ENCODE measurements around the gene BORCS6. TPM values are rescaled to one million over a fixed set of nuclear protein-coding genes. Genes with fewer than 3 reads are reported as not detected.
A peak's percentile ranks its signal among the peaks of the same experiment; 100 is the strongest.

The BORCS6 gene
- total and polyA plus RNA-seq, 9 of the 15 experiments (the other 6 are each of a cell fraction or from before 2014, with no cell fraction given) = 0.01 to 7.4 (median 2.3) TPM

DNA sequence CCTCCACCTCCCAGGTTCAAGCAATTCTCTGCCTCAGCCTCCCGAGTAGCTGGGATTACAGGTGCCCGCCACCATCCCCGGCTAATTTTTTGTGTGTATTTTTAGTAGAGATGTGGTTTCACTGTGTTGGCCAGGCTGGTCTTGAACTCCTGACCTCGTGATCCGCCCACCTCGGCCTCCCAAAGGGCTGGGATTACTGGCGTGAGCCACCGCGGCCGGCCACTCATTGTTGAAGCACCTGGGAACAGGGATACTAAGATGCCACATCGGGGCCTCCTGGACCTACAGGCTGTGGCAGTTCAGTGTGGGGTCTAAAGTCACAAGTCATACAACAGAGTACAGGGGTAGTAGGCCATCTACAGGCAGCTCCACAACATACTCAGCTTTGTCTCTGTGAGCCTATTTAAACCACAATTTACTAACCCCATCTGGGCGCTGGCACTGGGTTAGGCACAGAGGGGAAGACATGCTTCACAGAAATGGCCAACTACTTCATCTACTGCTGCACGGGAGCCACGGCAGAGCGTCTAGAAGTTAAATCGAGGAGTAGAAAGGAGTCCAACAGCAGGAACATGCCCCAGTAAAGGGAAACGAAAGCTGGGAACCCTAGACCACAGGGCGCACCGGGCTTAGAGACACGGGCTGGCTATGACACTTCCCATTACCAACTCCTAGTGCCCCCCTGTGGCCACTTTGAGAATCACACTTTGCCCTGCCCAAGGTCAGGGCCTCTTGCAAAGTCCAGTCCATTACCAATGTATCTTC lies 31.5 kb downstream of the BORCS6 start (continued):
- TF ChIP-seq, protein P1, sequence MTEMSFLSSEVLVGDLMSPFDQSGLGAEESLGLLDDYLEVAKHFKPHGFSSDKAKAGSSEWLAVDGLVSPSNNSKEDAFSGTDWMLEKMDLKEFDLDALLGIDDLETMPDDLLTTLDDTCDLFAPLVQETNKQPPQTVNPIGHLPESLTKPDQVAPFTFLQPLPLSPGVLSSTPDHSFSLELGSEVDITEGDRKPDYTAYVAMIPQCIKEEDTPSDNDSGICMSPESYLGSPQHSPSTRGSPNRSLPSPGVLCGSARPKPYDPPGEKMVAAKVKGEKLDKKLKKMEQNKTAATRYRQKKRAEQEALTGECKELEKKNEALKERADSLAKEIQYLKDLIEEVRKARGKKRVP (CRISPR knock-in tag; IDR thresholded peaks at IDR 0.05) = no peak
- TF ChIP-seq EP300 (IDR thresholded peaks at IDR 0.05; ENCODE audit: low read length) = no peak
- TF ChIP-seq GABPB1 (CRISPR knock-in tag; IDR thresholded peaks at IDR 0.05) = no peak; the same call in 1 of the 2 replicates
- TF ChIP-seq CBFA2T3 (IDR thresholded peaks at IDR 0.05) = no peak
- no peak for TF ChIP-seq PPARD (CRISPR knock-in tag; IDR thresholded peaks at IDR 0.05)
- TF ChIP-seq NFATC3 (IDR thresholded peaks at IDR 0.05) = no peak
- no peak for TF ChIP-seq XRCC3 (IDR thresholded peaks at IDR 0.05)
- TF ChIP-seq FOXA3 (CRISPR knock-in tag; conservative IDR thresholded peaks at IDR 0.05 in 1 of 2, IDR thresholded peaks at IDR 0.05 in 1 of 2) = no peak
- peak; percentile 26; the same call in 1 of the 2 replicates for TF ChIP-seq MYC (IDR thresholded peaks at IDR 0.05; ENCODE audit: low read depth, low read length)
- no peak for TF ChIP-seq MYC (CRISPR knock-in tag; IDR thresholded peaks at IDR 0.05; ENCODE audit: borderline replicate concordance, low read depth)
- TF ChIP-seq SETDB1 (IDR thresholded peaks at IDR 0.05; ENCODE audit: low read length) = no peak
- no peak for TF ChIP-seq SMAD2 (IDR thresholded peaks at IDR 0.05; ENCODE audit: low read depth, low read length)
- TF ChIP-seq ARHGAP35 (IDR thresholded peaks at IDR 0.05; ENCODE audit: partially characterized antibody) = no peak
- TF ChIP-seq, protein P2, sequence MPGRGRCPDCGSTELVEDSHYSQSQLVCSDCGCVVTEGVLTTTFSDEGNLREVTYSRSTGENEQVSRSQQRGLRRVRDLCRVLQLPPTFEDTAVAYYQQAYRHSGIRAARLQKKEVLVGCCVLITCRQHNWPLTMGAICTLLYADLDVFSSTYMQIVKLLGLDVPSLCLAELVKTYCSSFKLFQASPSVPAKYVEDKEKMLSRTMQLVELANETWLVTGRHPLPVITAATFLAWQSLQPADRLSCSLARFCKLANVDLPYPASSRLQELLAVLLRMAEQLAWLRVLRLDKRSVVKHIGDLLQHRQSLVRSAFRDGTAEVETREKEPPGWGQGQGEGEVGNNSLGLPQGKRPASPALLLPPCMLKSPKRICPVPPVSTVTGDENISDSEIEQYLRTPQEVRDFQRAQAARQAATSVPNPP (IDR thresholded peaks at IDR 0.05; ENCODE audit: borderline replicate concordance, insufficient read depth, insufficient read length) = no peak
- TF ChIP-seq TCFL5 (CRISPR knock-in tag; conservative IDR thresholded peaks at IDR 0.05) = no peak
- TF ChIP-seq KDM4B (IDR thresholded peaks at IDR 0.05; ENCODE audit: borderline replicate concordance in 2 of 2, low read depth in 1 of 2) = no peak
- TF ChIP-seq EGR1 (conservative IDR thresholded peaks at IDR 0.05) = peak; percentile 23; the same call in 1 of the 2 replicates
- TF ChIP-seq POLR2AphosphoS5 (IDR thresholded peaks at IDR 0.05; ENCODE audit: control insufficient read depth, insufficient read depth, low read depth, low read length) = no peak
- peak; percentile 16; the same call in 1 of the 2 replicates for TF ChIP-seq HCFC1 (IDR thresholded peaks at IDR 0.05; ENCODE audit: low read depth, low read length)
- no peak for TF ChIP-seq HNRNPL (IDR thresholded peaks at IDR 0.05; ENCODE audit: low read depth, low read length)
- TF ChIP-seq NCOR1 (IDR thresholded peaks at IDR 0.05) = no peak
